HL-60 (cell line): ENCODE measurements around the gene FPGS.

Experiments used
- POLR2AphosphoS5 ChIP-seq: IDR thresholded peaks from 2 replicates; pipeline ENCODE4 v1.6.1; 2012; ENCODE audit warnings: low read depth
- TF ChIP-seq, protein P1 (sequence below): IDR thresholded peaks from 2 replicates; pipeline ENCODE4 v1.6.1; 2012; ENCODE audit warnings: low read depth; ENCODE audit not compliant: insufficient replicate concordance

DNA sequence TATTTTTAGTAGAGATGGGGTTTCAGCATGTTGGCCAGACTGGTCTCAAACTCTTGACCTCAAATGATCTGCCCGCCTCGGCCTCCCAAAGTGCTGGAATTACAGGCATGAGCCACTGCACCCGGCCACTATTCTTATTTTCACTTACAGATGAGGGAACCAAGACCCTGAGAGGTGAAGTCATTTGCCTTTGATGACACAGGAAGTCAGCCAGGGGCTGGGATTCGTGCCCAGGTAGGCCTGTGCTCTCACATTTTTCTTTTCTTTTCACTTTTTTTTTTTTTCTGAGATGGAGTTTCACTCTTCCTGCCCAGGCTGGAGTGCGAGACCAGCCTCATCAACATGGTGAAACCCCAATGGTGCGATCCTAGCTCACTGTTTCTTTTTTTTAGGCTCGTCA lies 29.6 kb downstream of the FPGS start:
- no peak for TF ChIP-seq POLR2AphosphoS5
- TF ChIP-seq, protein P1, sequence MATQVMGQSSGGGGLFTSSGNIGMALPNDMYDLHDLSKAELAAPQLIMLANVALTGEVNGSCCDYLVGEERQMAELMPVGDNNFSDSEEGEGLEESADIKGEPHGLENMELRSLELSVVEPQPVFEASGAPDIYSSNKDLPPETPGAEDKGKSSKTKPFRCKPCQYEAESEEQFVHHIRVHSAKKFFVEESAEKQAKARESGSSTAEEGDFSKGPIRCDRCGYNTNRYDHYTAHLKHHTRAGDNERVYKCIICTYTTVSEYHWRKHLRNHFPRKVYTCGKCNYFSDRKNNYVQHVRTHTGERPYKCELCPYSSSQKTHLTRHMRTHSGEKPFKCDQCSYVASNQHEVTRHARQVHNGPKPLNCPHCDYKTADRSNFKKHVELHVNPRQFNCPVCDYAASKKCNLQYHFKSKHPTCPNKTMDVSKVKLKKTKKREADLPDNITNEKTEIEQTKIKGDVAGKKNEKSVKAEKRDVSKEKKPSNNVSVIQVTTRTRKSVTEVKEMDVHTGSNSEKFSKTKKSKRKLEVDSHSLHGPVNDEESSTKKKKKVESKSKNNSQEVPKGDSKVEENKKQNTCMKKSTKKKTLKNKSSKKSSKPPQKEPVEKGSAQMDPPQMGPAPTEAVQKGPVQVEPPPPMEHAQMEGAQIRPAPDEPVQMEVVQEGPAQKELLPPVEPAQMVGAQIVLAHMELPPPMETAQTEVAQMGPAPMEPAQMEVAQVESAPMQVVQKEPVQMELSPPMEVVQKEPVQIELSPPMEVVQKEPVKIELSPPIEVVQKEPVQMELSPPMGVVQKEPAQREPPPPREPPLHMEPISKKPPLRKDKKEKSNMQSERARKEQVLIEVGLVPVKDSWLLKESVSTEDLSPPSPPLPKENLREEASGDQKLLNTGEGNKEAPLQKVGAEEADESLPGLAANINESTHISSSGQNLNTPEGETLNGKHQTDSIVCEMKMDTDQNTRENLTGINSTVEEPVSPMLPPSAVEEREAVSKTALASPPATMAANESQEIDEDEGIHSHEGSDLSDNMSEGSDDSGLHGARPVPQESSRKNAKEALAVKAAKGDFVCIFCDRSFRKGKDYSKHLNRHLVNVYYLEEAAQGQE = no peak
